Measurements from ENCODE around the gene PIGR.
"Not testable (repeated sequence)": the region's sequence is repeated elsewhere in the genome, so short reads cannot be mapped to it uniquely, and the experiment has no call there.

PIGR gene

GRCh38 chr1:206935491-206936067 is 10.7 kb downstream of the PIGR start:
- DNase-seq (ENCODE audit: low read depth in 1 of 2, low spot score in 1 of 2): no peak

GRCh38 chr1:206933333-206933945 is 12.8 kb downstream of the PIGR start:
- peak; percentile 44 to 55 for DNase-seq (ENCODE audit: low read depth in 1 of 2, low spot score in 1 of 2)

DNA sequence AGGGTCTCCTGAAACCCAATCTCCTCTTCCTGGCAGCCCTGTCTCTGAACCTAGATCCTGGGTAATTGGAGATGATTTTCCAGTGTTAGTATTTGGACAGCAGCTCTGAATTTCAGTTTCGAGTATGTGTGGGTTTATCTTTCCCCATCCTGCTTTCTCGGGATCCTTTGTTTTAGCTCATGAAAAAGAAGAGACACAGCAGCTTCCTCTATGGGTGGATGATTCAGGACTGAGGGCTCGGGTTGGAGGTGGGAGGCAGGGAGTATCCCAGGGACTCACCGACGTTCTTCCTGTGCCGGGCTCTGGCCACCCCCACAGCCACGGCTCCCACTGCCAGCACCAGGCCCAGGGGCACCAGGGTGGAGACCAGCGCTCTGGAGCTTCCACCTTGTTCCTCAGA is 14.1 kb downstream of the PIGR start:
- no peak for DNase-seq (ENCODE audit: low read depth in 1 of 2, low spot score in 1 of 2)

DNA sequence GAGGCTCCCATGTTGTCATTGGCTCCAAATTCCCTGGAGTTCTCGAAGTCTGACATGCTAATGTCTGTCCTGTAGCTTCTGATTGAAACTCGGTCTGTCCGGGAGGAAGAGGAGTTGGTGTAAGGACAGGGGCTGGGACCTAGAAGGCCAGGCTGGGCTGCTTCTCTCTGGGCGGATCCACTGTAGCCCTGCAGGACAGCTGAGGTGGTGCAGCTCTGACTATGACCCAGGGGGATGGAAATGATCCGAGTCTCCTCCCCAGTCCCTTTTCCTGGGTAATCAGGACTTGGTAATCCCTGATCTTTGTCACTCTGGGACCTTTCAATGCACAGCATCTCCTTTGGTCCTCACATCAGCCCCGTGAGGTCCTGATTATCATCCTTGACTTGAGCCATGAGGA is 14.6 kb downstream of the PIGR start:
- DNase-seq (ENCODE audit: low read depth in 1 of 2, low spot score in 1 of 2): no peak

DNA sequence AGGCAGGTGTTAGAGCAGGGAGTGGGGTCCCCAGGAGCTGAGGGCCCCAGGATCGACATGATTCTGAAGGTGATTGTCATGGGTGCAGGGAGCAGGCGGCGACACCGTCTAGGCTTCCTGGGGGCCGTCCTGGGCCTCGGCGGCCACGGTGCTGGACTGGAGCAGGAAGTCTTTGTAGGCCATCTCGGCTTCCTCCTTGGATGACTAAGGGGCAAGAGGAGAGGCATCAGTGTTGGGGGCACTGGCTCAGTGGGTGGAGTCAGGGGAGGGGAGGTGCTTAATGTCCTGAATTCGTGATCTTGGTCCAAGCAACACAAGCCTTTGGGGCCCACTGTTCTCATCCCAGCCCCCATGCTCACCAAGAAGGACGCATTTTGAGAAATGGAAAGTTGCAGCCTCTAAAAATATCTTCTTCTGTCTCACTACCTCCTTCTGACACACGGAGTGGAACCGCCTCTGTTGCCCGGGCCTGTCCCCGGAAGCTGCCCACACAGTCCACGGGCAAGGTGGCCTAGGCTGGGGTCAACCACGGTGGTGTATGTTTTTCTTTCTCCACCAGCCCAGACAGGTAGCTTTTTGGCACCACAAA is 16.0 kb downstream of the PIGR start:
- DNase-seq (ENCODE audit: low read depth in 1 of 2, low spot score in 1 of 2): no peak

DNA sequence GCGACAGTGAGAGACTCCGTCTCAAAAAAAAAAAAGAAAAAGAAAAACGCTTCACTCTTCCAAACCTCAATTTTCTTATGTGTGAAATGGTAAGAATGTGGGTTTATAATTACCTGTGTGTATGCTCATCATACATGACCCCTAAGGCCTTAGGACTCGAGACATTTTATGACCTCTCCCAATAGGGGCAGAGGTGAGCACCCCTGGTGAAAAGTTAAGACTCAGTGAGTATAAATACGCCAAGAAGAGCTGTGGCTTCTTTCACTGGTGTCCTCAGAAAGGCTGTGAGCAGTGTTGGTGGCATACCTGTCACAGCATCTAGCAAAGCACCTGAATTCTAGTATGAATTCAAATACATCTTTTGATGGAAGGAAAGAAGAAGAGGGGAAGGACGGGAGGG is 16.7 kb downstream of the PIGR start:
- no peak for DNase-seq (ENCODE audit: low read depth in 1 of 2, low spot score in 1 of 2)

GRCh38 chr1:206926286-206926685 is 20.0 kb downstream of the PIGR start:
- no peak for DNase-seq (ENCODE audit: low read depth in 1 of 2, low spot score in 1 of 2)

- DNase-seq (ENCODE audit: low read depth in 1 of 2, low spot score in 1 of 2): no peak
Observed at GRCh38 chr1:206925106-206925736, 21.0 kb downstream of the PIGR start.

- no peak for DNase-seq (ENCODE audit: low read depth in 1 of 2, low spot score in 1 of 2)
Observed at GRCh38 chr1:206924592-206925105, 21.6 kb downstream of the PIGR start.

- DNase-seq (ENCODE audit: low read depth in 1 of 2, low spot score in 1 of 2): not testable (repeated sequence)
Observed at GRCh38 chr1:206923961-206924557, 22.2 kb downstream of the PIGR start.

DNA sequence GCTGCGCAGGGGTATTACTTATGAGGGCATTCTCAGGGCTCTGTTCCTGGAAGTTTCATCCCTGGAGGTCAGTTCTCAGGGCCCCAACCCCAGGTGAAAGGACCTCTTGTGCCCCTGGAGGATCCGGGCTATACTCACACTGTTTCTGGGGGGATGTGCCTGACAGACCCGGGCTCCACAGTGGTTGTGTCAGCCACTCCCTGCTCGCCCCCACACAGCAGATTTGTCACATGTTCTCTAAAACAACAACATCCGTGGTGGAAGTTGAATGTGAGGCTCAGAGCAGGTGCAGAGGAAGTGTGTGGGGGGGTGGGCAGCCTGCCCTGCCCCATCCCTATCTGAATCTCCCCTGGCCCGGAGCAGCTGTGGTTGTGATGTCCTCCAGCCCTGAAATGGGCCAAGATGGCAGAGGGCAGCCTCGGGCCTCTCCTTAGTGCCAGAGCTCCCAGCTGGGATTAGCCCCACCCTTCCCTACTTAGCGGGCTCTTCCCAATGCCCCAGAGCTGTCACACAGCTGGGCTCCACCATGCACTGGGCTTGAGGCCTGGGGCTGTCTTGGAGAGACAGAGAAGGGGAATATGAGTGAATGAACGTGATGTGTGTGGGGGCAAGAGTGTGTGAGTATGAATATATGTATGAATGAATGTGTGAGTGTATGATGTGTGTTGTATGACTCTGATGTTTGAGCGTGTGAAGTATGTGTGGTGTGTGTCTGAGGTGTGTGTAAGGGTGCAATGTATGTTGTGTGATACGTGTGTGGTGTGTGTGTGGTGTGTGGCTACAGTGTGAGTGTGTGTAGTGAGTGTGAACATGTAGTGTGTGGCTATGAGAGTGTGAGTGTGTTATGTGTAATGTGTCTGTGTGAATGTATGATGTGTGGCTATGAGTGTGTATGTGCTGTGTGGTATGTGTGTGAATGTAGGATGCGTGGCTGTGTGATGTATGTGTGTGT is 23.0 kb downstream of the PIGR start:
- peak; percentile 39 to 46 for DNase-seq (ENCODE audit: low read depth in 1 of 2, low spot score in 1 of 2)

GRCh38 chr1:206922524-206922923 is 23.7 kb downstream of the PIGR start:
- no peak for DNase-seq (ENCODE audit: low read depth in 1 of 2, low spot score in 1 of 2)

- no peak for DNase-seq (ENCODE audit: low read depth in 1 of 2, low spot score in 1 of 2)
Observed at GRCh38 chr1:206921772-206922265, 24.4 kb downstream of the PIGR start, which contains the start of gene FCMR. FCMR (minus strand) TSS chr1:206921941; CDS start chr1:206921854, 87 bp downstream.

- DNase-seq (ENCODE audit: low read depth in 1 of 2, low spot score in 1 of 2): no peak
Observed at GRCh38 chr1:206918076-206918475, 28.2 kb downstream of the PIGR start.

DNA sequence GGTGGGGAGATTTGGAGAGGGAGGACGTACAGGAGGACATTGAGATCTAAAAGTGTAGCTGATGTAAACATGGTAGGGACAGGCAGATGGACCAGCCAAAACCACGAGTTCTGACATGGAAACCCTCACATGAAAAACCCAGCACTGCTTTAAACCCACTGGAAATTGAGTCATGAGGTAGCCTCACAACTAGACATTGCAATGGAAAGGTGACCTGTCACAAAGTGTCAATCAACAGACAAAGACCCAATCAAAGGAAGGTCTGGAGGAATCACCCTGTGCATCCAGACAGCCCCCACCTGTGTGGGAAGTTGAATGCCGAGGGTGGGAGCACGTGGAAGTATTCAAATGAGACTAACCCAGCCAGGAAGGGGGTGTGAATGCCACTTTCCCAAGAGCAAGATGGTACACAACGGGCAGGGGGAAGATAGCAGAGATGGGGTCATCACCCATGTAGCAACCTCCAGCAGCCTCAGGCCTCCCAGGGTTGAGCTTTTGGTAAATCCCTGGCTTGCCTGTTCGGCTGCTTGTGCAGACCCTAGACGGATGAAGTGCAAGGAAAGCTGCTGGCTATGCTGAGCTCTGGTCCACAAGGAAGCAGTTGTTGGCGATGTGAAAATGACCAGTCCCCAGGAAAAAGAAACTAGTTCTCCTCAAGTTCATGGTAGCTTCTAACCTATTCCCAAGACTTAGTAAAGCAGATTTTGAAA is 30.1 kb downstream of the PIGR start:
- no peak for DNase-seq (ENCODE audit: low read depth in 1 of 2, low spot score in 1 of 2)

DNA sequence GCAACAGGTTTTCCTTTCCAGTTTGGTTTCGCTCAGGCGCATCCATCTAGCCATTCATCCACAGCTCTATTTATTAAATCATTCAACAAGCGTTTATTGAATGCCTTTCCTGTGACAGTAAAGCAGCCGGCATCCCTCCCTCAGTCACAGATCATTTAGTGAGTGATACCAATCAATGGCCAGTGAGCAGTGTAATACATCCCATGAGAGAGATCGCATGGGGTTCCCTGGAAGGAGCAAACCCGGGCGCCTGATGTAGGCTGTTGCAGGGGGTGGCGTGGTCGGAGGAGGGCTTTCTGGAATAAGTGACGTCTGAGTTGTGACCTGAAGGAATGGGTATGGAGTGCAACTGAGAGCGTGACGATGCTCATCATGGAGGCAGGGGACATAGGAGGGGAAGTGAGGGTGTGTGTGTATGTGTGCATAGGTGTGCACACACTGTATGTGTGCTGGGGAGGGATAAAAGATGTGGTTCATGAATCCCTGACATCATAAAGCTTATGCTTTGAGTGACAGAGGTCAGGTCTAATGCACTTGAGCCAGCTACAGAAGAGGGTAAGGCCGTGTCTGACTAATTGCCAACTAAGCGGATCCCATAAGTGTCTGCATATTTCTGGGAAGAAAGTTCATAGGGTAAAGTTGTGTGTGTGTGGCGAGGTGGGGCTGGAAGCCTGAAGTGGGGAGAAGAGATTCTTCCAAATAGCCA is 31.1 kb downstream of the PIGR start:
- no peak for DNase-seq (ENCODE audit: low read depth in 1 of 2, low spot score in 1 of 2)

DNA sequence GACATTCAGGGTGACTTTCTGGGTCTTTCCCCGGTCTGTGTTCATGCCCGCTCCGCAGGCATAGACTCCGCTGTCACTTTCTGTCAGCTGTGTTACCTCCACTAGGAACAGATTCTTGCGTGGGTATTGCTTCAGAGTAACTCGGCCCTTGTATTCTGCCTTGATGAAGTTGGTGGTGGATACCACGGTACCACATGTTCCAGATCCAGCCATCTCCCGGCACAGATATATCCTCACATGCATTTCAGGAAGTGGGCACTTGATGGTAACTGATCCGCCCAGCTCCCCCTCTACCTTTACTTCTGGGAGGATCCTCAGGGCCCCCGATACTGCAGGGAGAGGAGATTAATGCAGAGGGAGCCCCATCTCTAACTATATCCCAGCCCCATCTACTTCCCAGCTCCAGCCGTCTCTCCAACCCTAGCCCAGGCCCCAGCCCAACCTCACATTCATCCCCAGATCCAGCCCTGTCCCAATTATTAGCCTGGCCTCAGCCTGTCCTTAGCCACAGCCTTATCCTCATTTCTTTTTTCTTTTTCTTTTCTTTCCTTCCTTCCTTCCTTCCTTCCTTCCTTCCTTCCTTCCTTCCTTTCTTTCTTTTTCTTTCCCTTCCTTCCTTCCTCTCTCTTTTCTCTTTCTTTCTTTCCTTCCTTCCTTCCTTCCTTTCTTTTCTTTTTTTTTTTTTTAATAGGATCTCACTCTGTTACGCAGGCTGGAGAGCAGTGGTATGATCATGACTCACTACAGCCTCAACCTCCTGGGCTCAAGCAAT is 32.3 kb downstream of the PIGR start:
- DNase-seq (ENCODE audit: low read depth in 1 of 2, low spot score in 1 of 2): no peak

DNA sequence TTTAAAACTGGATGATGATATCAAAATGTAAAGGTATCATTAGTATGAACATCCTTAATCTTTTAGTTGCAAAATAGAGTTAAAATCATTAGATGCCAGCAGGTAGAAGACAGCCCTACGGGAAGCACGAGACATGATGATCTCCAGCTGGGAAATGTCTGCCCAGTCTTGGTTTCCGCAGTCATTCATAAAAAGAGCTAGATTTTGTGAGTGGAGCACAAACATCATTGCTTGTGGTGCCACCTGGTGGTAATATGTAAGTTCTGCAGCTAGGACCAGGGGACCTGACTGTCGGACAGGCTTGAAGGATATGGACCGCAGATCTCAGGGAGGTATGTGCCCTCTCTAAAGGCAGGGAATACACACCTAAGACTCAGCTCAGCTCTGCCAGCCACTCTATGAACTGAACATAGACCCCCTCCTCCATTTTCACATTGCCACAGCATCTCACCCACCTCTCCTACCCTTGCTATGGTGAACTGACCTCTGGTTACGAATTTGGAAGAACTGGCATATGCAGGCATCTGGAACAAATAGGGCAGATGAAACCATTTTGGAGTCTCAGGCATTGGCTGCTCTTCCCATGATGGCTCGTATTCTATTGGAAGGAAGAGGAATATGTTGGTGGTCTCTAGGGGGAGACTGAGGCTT is 33.7 kb downstream of the PIGR start:
- no peak for DNase-seq (ENCODE audit: low read depth in 1 of 2, low spot score in 1 of 2)

Data from stimulated activated CD4-positive, alpha-beta T cell treated with anti-CD3 and anti-CD28 coated beads, Interleukin-15, amount 100 ng/mL, for 1 hour (primary cell).